Uterus (tissue), 4 donors: Measurements from ENCODE around the gene ACBD6. TPM values are rescaled to one million over a fixed set of nuclear protein-coding genes. Genes with fewer than 3 reads are reported as not detected.

ENCODE experiments used
- DNase-seq, 2 donors: peaks; one replicate each; pipeline ENCODE4 v3.0.0-alpha.2; 2019 to 2020
- H3K27ac ChIP-seq, 2 donors: fragments of 200-600 bp; sonication (generic); 1 replicate in 1 of 2; 2 replicates in 1 of 2; pipeline ENCODE4 v1.5.1; 2016 to 2018
- H3K27me3 ChIP-seq, 2 donors: fragments of 200-600 bp; sonication (generic); one replicate each; pipeline ENCODE4 v1.5.1; 2018 to 2019; ENCODE audit warnings: control low read depth in 1 of 2
- H3K36me3 ChIP-seq, 2 donors: fragments of 200-600 bp; sonication (generic); one replicate each; pipeline ENCODE4 v1.5.1; 2019; ENCODE audit warnings: control low read depth in 1 of 2
- H3K4me1 ChIP-seq, 2 donors: fragments of 200-600 bp; sonication (generic); one replicate each; pipeline ENCODE4 v1.5.1; 2018 to 2019; ENCODE audit warnings: control low read depth in 1 of 2
- H3K4me3 ChIP-seq, 2 donors: fragments of 200-600 bp; sonication (generic); 1 replicate in 1 of 2; 2 replicates in 1 of 2; pipeline ENCODE4 v1.5.1; 2018 to 2019; ENCODE audit warnings: mild to moderate bottlenecking in 1 of 2
- H3K9me3 ChIP-seq, 2 donors: fragments of 200-600 bp; sonication (generic); one replicate each; pipeline ENCODE4 v1.5.1; 2019; ENCODE audit warnings: control low read depth in 1 of 2
- POLR2A ChIP-seq, 2 donors: fragments of 450-650 bp; IDR thresholded peaks; one replicate each; pipeline ENCODE4 v1.6.1; 2016; ENCODE audit warnings: antibody characterized with exemption in 2 of 2, mild to moderate bottlenecking in 1 of 2, moderate library complexity in 1 of 2
- intact Hi-C: fragments of 100-400 bp; cut with DNase I; formaldehyde crosslinking; loops from one replicate; pipeline ENCODE4 v1.15.1; 2023; ENCODE audit warnings: low total_unique reads
- total RNA-seq, 4 donors: library from RNA; depleted of rRNA in 3 of 4; stranded (reverse); fragments of >200 nt in 3 of 4; gene quantifications; one replicate each; pipeline versions ENCODE4 v1.1.0 to v1.2.4, GENCODE V29; 2014 to 2023
- TF ChIP-seq, protein P1 (sequence below), 4 experiments: fragments of 200-600 bp in 2 of 4; fragments of 450-650 bp in 2 of 4; sonication (generic) in 2 of 4; IDR thresholded peaks; one replicate each; pipeline ENCODE4 v1.5.1; 2016 to 2019; ENCODE audit warnings: antibody characterized with exemption in 4 of 4, mild to moderate bottlenecking in 2 of 4, moderate library complexity in 1 of 4
- donor health status: DM: yes; HTN: yes; CAD: no.

The ACBD6 gene
- total RNA-seq, 4 donors from 2014 or later: 22.1 to 54.7 (median 39.6) TPM

DNA sequence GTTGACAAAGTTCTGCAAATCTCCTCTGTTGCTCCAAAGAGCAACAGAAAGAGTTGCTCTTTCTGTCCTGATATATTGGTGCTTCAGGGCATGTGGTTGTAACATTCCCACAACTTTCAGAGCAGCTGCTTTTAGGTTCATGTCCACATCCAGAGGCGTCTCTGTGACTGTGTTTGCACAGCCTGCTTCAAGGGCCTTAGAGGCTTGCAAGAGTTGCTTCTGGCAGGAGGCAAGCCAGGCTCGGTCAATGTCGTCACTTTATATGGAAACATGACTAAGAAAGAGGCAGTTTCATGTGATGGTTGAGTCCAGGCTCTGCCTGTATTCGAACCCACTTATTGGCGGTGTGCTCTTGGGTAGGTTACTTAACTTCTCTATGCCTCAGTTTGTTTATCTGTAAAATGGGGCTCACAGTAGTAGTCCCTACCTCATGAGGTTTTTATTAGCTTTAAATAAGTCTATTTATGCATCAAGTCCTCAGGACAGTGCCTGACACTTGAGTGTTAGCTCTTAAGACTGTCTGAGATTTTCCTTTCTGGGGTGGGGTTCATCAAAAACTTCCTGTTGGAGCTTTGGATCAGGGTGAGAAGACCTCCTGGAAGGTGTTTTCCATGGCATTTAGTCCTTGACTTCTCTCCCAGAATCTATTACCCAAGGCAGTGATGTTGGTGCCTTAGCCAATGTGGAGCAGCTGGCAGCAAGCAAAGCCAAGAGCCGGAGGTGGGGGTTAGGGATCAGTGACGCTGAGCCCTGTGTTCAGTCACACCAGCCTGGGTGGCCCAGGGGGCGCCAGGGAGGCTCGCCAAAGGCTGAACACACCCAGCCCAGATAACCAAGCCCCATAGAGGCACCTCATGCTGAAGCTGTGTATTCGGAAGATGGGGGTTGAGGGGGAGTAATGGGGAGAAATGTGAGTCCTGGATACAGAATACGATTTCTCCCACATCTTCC is 253.4 kb downstream of the ACBD6 start:
- H3K9me3 ChIP-seq: no peaks in the 10 kb centered on the region
- no peak overlapping the region for H3K4me3 ChIP-seq
- TF ChIP-seq POLR2A (IDR thresholded peaks at IDR 0.05): no peak
- TF ChIP-seq, protein P1, sequence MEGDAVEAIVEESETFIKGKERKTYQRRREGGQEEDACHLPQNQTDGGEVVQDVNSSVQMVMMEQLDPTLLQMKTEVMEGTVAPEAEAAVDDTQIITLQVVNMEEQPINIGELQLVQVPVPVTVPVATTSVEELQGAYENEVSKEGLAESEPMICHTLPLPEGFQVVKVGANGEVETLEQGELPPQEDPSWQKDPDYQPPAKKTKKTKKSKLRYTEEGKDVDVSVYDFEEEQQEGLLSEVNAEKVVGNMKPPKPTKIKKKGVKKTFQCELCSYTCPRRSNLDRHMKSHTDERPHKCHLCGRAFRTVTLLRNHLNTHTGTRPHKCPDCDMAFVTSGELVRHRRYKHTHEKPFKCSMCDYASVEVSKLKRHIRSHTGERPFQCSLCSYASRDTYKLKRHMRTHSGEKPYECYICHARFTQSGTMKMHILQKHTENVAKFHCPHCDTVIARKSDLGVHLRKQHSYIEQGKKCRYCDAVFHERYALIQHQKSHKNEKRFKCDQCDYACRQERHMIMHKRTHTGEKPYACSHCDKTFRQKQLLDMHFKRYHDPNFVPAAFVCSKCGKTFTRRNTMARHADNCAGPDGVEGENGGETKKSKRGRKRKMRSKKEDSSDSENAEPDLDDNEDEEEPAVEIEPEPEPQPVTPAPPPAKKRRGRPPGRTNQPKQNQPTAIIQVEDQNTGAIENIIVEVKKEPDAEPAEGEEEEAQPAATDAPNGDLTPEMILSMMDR (IDR thresholded peaks at IDR 0.05): no peak
- intact Hi-C loops: no loop called here
- DNase-seq: no peak
- no peaks in the 10 kb centered on the region for H3K4me1 ChIP-seq
- no peak overlapping the region for H3K27ac ChIP-seq
- no peaks in the 10 kb centered on the region for H3K36me3 ChIP-seq
- H3K27me3 ChIP-seq: no peaks in the 10 kb centered on the region

DNA sequence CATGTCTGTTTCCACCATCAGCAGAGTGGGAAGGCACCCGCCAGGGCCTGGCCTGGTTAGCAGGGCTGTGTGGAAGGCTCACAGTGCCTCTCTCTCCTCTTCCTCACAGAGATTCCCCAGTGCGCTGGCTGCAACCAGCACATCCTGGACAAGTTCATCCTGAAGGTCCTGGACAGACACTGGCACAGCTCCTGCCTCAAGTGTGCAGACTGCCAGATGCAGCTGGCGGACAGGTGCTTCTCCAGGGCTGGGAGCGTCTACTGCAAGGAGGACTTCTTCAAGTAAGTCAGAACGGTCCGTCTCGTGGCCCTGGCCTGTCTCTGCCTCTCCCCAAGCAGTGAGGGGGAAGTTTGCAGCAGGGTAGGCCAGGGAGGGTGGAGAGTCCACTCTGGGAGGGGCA is 254.2 kb downstream of the ACBD6 start:
- no peaks in the 10 kb centered on the region for H3K9me3 ChIP-seq
- H3K36me3 ChIP-seq: no peaks in the 10 kb centered on the region
- no peaks in the 10 kb centered on the region for H3K4me1 ChIP-seq
- no peak overlapping the region for H3K4me3 ChIP-seq
- H3K27me3 ChIP-seq: no peaks in the 10 kb centered on the region
- intact Hi-C loops: no loop called here
- no peak for DNase-seq
- no peak overlapping the region for H3K27ac ChIP-seq
- TF ChIP-seq, protein P1 (IDR thresholded peaks at IDR 0.05): no peak
- no peak for TF ChIP-seq POLR2A (IDR thresholded peaks at IDR 0.05)

DNA sequence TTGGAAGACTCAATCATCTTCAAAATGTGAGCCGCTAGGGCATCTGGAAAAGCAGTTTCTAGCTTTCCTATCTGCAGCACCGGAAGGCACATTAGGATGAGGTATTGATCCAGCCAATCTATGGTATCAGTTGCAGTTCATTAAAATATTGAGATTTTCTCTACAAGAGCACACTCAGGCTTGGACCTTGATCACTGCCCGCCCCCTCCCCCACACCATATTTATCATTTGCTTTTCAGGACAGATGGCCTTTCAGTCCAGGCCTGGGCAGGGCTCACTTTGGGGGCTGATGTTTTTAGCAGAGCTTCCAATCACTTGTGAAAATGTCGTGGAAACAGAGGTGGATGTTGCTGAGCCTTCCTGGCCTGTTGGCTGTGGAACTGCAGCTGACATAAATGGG is 254.8 kb downstream of the ACBD6 start:
- intact Hi-C loops: no loop called here
- Histone ChIP-seq H3K4me3 (no peak overlapping the region), H3K27me3 (no peaks in the 10 kb centered on the region), H3K36me3 (no peaks in the 10 kb centered on the region), H3K4me1 (no peaks in the 10 kb centered on the region), H3K9me3 (no peaks in the 10 kb centered on the region), H3K27ac (no peak overlapping the region)
- TF ChIP-seq, protein P1 (IDR thresholded peaks at IDR 0.05): no peak
- TF ChIP-seq POLR2A (IDR thresholded peaks at IDR 0.05): no peak
- no peak for DNase-seq

DNA sequence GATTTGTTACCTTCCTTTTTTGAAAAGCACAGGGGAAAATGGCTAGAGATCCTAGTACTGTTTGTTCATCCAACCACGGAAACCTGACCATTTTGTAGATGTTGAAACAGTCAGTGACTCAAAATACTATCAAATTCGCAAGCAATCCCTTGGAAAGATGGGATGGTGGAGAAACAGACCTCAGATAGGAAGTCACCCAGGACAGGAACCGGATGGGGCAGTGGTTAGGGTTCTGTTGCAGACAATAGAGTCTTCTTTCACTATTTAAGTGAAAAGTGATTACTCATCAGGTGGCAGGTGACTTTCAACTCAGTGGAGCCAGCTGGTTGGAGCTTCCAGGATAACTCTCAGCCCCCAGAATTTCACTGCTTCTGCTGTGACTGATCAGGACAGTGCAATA is 255.3 kb downstream of the ACBD6 start:
- Histone ChIP-seq H3K9me3 (no peaks in the 10 kb centered on the region), H3K27ac (no peak overlapping the region), H3K4me1 (no peaks in the 10 kb centered on the region), H3K36me3 (no peaks in the 10 kb centered on the region), H3K27me3 (no peaks in the 10 kb centered on the region), H3K4me3 (no peak overlapping the region)
- TF ChIP-seq, protein P1 (IDR thresholded peaks at IDR 0.05): no peak
- no peak for TF ChIP-seq POLR2A (IDR thresholded peaks at IDR 0.05)
- intact Hi-C loops: no loop called here
- no peak for DNase-seq

DNA sequence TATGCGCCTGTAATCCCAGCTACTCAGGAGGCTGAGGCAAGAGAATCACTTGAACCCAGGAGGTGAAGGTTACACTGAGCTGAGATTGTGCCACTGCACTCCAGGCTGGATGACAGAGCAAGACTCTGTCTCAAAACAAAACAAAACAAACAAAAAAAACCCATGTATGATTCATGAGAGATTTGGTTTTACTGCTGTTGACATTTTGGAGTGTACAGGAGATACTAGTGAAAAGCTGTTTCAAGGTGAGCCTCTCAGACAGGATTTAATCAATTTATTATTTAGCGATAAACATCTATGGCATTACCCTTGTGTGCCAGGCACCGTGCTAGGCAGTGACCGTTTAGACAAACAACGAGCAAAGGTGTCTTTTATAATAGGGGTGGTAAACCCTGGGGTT is 255.8 kb downstream of the ACBD6 start:
- intact Hi-C loops: no loop called here
- no peak overlapping the region for H3K27ac ChIP-seq
- no peaks in the 10 kb centered on the region for H3K4me1 ChIP-seq
- TF ChIP-seq, protein P1 (IDR thresholded peaks at IDR 0.05): no peak
- no peak for TF ChIP-seq POLR2A (IDR thresholded peaks at IDR 0.05)
- H3K4me3 ChIP-seq: no peak overlapping the region
- no peaks in the 10 kb centered on the region for H3K9me3 ChIP-seq
- no peaks in the 10 kb centered on the region for H3K36me3 ChIP-seq
- no peaks in the 10 kb centered on the region for H3K27me3 ChIP-seq
- DNase-seq: no peak
